PFSK-1 (cell line): ENCODE results near the gene PTP4A2.

ENCODE experiments used
- FOXP2 ChIP-seq: optimal IDR thresholded peaks from 2 replicates; pipeline ENCODE3; 2011; ENCODE audit warnings: borderline replicate concordance, control low read depth, inconsistent platforms; ENCODE audit not compliant: insufficient read depth; ENCODE audit errors: extremely low read length, extremely low read depth
- POLR2AphosphoS5 ChIP-seq: IDR thresholded peaks from 2 replicates; pipeline ENCODE4 v1.6.1; 2012; ENCODE audit warnings: low read depth, mild to moderate bottlenecking, control low read depth, low read length, moderate library complexity
- SIN3A ChIP-seq: IDR thresholded peaks from 2 replicates; pipeline ENCODE4 v1.6.1; 2012; ENCODE audit warnings: mild to moderate bottlenecking, low read length, moderate library complexity, borderline replicate concordance; ENCODE audit not compliant: insufficient read depth
- TAF1 ChIP-seq: IDR thresholded peaks from 2 replicates; pipeline ENCODE4 v1.6.1; 2012; ENCODE audit warnings: low read length, control low read depth, borderline replicate concordance; ENCODE audit not compliant: insufficient read depth
- TF ChIP-seq, protein P1 (sequence below), 2 experiments: IDR thresholded peaks; 2 replicates each; pipeline versions ENCODE4 v1.6.1 to v1.8.0; 2011 to 2012; ENCODE audit warnings: low read depth in 2 of 2, low read length in 2 of 2, control low read depth in 1 of 2, inconsistent platforms in 1 of 2, mild to moderate bottlenecking in 1 of 2, moderate library complexity in 1 of 2; ENCODE audit not compliant: insufficient read depth in 1 of 2

Gene PTP4A2

DNA sequence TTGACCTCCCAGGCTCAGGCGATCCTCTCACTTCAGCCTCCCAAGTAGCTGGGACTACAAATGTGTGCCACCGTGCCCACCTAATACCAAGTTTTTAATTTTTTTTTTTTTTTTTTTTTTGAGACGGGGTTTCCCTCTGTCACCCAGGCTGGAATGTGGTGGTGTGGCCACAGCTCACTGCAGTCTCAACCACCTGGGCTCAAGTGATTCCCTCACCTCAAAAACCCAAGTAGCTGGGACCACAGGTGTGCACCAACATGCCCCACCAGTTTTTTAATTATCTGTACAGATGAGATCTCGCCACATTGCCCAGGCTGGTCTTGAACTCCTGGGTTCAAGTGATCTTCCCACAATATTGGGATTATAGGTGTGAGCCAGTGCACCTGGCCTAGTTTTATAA, 22.7 kb downstream of the PTP4A2 start:
- TF ChIP-seq FOXP2 (no peak), SIN3A (no peak), TAF1 (no peak)
- TF ChIP-seq, protein P1, sequence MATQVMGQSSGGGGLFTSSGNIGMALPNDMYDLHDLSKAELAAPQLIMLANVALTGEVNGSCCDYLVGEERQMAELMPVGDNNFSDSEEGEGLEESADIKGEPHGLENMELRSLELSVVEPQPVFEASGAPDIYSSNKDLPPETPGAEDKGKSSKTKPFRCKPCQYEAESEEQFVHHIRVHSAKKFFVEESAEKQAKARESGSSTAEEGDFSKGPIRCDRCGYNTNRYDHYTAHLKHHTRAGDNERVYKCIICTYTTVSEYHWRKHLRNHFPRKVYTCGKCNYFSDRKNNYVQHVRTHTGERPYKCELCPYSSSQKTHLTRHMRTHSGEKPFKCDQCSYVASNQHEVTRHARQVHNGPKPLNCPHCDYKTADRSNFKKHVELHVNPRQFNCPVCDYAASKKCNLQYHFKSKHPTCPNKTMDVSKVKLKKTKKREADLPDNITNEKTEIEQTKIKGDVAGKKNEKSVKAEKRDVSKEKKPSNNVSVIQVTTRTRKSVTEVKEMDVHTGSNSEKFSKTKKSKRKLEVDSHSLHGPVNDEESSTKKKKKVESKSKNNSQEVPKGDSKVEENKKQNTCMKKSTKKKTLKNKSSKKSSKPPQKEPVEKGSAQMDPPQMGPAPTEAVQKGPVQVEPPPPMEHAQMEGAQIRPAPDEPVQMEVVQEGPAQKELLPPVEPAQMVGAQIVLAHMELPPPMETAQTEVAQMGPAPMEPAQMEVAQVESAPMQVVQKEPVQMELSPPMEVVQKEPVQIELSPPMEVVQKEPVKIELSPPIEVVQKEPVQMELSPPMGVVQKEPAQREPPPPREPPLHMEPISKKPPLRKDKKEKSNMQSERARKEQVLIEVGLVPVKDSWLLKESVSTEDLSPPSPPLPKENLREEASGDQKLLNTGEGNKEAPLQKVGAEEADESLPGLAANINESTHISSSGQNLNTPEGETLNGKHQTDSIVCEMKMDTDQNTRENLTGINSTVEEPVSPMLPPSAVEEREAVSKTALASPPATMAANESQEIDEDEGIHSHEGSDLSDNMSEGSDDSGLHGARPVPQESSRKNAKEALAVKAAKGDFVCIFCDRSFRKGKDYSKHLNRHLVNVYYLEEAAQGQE (IDR thresholded peaks at IDR 0.05; ENCODE audit: insufficient read depth in 1 of 2, low read depth in 2 of 2, low read length in 2 of 2) = no peak

DNA sequence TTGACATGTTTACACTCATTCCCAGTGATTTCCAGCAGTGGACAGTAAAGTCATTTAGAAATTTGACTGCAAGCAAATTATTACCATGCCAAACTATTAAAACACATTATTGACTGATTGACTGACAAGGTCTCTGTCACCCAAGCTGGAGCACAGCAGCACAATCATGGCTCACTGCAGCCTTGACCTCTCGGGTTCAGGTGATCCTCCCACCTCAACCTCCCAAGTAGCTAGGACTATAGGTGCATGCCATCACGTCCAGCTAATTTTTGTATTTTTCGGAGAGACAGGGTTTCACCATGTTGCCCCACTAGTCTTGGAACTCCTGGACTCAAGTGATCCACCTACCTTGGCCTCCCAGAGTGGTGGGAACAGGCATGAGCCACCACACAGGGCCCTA, 24.2 kb downstream of the PTP4A2 start:
- no peak for TF ChIP-seq TAF1
- TF ChIP-seq SIN3A = no peak
- no peak for TF ChIP-seq POLR2AphosphoS5
- TF ChIP-seq, protein P1 (IDR thresholded peaks at IDR 0.05; ENCODE audit: insufficient read depth in 1 of 2, low read depth in 2 of 2, low read length in 2 of 2) = no peak
- TF ChIP-seq FOXP2 = no peak

DNA sequence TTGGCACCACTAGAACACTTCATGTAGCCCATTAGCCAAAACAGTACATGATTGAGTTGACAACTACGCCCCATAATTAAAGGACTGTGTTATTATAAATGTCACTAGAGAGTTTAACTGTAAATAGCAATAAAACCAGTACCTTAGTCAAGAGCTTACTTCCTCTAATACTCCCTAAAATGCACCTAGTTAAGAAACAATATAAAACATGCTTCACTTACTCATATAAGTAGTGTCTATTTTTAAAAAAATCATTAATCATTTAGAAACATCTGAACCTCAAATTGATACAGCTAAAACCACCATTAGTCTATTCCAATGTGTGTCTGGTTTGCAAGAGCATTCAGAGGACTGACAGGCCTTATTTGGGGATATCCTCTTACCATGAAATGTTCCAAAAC, 25.3 kb downstream of the PTP4A2 start:
- TF ChIP-seq, protein P1 (IDR thresholded peaks at IDR 0.05; ENCODE audit: insufficient read depth in 1 of 2, low read depth in 2 of 2, low read length in 2 of 2) = no peak
- TF ChIP-seq FOXP2 (no peak), SIN3A (no peak), TAF1 (no peak), POLR2AphosphoS5 (no peak)

DNA sequence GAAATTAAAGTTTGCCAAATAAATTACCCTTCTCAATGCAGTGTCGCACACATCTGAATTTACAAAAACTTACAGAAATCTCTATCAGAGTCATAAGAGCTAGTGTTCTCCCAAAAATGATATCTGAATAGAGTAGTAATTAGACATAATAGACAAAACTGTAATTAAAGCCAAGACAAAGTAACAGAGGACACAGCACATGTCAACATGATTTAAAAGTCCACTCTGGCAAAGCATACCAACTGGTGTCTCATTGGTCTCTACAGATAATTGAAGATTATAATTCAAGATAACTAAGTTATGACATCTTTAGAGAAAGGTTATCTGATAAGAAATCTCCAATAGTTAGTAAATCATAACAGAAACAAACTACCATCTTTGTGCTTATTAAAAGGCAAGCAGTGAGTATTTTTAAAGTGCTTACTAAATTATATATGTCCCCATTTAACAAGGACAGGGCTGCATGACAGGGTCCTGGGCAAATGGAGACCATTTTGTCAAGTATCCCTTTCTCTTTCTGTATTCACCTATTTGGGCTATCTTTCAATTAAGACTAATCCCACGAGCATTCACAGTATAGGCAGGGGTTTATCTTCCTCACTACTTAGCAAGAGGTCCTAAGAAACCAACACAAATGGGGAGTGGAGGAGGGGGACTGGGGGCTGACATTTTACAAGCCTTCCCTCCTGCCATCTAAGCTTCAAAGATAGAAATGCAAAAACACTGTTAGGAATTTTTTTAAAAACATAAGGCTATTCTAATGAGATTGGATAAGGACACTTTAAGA, 26.0 kb downstream of the PTP4A2 start:
- no peak for TF ChIP-seq POLR2AphosphoS5
- TF ChIP-seq FOXP2 = no peak
- TF ChIP-seq TAF1 = no peak
- TF ChIP-seq, protein P1 (IDR thresholded peaks at IDR 0.05; ENCODE audit: insufficient read depth in 1 of 2, low read depth in 2 of 2, low read length in 2 of 2) = no peak
- TF ChIP-seq SIN3A = no peak

DNA sequence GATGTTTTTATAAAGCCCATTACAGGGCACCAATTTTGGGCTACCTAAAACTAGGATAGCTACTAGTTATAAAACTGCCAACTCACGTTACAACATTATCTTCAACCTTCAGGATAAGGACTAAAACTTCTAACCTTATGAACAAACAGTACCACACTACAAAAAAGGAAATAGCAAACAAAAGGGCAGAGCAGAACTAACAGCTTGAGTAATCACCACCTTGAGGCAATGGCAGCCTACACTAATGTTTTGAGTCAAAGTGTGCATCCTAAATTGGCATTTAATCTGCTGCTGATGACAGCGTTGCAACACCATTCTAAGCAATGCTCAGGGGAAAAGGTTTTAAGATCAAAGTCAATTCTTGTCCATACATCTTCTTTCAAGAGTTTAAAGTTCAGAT, 27.2 kb downstream of the PTP4A2 start:
- TF ChIP-seq FOXP2 = no peak
- TF ChIP-seq, protein P1 (IDR thresholded peaks at IDR 0.05; ENCODE audit: insufficient read depth in 1 of 2, low read depth in 2 of 2, low read length in 2 of 2) = no peak
- TF ChIP-seq TAF1 = no peak
- TF ChIP-seq SIN3A = no peak
- no peak for TF ChIP-seq POLR2AphosphoS5
